Stomach (tissue), 9 donors: ENCODE data around the gene SPATA32. TPM values are rescaled to one million over a fixed set of nuclear protein-coding genes. Genes with fewer than 3 reads are reported as not detected.
A peak's percentile ranks its signal among the peaks of the same experiment; 100 is the strongest.

Experiments
- DNase-seq, 2 donors: peaks; one replicate each; pipeline versions ENCODE4 v3.0.0 to v3.0.0-alpha.2; 2013 to 2019
- H3K27ac ChIP-seq, 5 donors: fragments of 200-600 bp in 4 of 5; sonication (generic) in 4 of 5; one replicate each; pipeline ENCODE4 v1.5.1; 2013 to 2019; ENCODE audit warnings: mild to moderate bottlenecking in 1 of 5, moderate library complexity in 1 of 5
- H3K27me3 ChIP-seq, 3 donors: fragments of 200-600 bp; sonication (generic); one replicate each; pipeline ENCODE4 v1.5.1; 2017 to 2019; ENCODE audit warnings: mixed run types in 1 of 3
- H3K36me3 ChIP-seq, 4 donors: fragments of 200-600 bp; sonication (generic); 1 replicate in 3 of 4; 2 replicates in 1 of 4; pipeline ENCODE4 v1.5.1; 2016 to 2019
- H3K4me1 ChIP-seq, 4 donors: fragments of 200-600 bp; sonication (generic); one replicate each; pipeline ENCODE4 v1.5.1; 2016 to 2019
- H3K4me3 ChIP-seq, 4 donors: fragments of 200-600 bp; sonication (generic) in 3 of 4; one replicate each; pipeline ENCODE4 v1.5.1; 2016 to 2019; ENCODE audit warnings: mild to moderate bottlenecking in 1 of 4
- H3K9me3 ChIP-seq, 4 donors: fragments of 200-600 bp; sonication (generic); one replicate each; pipeline ENCODE4 v1.5.1; 2016 to 2019
- EP300 ChIP-seq: sonication (generic); formaldehyde crosslinking; IDR thresholded peaks from one replicate; pipeline ENCODE4 v1.6.1; 2017; ENCODE audit warnings: antibody characterized with exemption
- POLR2A ChIP-seq, 4 donors: fragments of 450-650 bp; IDR thresholded peaks; one replicate each; pipeline ENCODE4 v1.6.1; 2016; ENCODE audit warnings: antibody characterized with exemption in 4 of 4, control low read depth in 2 of 4, mild to moderate bottlenecking in 1 of 4, moderate library complexity in 1 of 4
- POLR2AphosphoS5 ChIP-seq, 3 donors: sonication (generic); formaldehyde crosslinking; IDR thresholded peaks; one replicate each; pipeline ENCODE4 v1.6.1; 2016; ENCODE audit warnings: antibody characterized with exemption in 3 of 3
- WGBS, 5 donors: extraction: QIAGEN DNeasy Blood & Tissue Kit in 3 of 5; methylation state at CpG; one replicate each; pipeline versions ENCODE4 v1.1.5 to v1.1.7; 2013 to 2018; 5-methylcytosine and 5-hydroxymethylcytosine counted together
- intact Hi-C: fragments of 100-400 bp; cut with DNase I; formaldehyde crosslinking; loops from one replicate; pipeline ENCODE4 v1.15.1; 2023; ENCODE audit warnings: low total_unique reads
- polyA plus RNA-seq, 3 donors: library from polyadenylated mRNA; stranded (reverse); fragments of 200-250 nt; gene quantifications; one replicate each; pipeline ENCODE4 v1.2.3, GENCODE V29; 2013
- total RNA-seq, 5 donors: library from RNA; depleted of rRNA; stranded (reverse); fragments of >200 nt; gene quantifications; one replicate each; pipeline versions ENCODE4 v1.1.0 to v1.2.3, GENCODE V29; 2014 to 2016
- TF ChIP-seq, protein P1 (sequence below), 7 experiments: fragments of 450-650 bp in 4 of 7; fragments of 200-600 bp in 3 of 7; sonication (generic) in 3 of 7; IDR thresholded peaks; one replicate each; pipeline ENCODE4 v1.5.1; 2016 to 2019; ENCODE audit warnings: antibody characterized with exemption in 7 of 7, control low read depth in 2 of 7, mild to moderate bottlenecking in 1 of 7
- donor health status: healthy with polysubstance abuse.
- donor health status: Bipolar disorder and iron deficiency.
- donor health status: healthy.

SPATA32 gene
- total and polyA plus RNA-seq, 8 donors = not detected

DNA sequence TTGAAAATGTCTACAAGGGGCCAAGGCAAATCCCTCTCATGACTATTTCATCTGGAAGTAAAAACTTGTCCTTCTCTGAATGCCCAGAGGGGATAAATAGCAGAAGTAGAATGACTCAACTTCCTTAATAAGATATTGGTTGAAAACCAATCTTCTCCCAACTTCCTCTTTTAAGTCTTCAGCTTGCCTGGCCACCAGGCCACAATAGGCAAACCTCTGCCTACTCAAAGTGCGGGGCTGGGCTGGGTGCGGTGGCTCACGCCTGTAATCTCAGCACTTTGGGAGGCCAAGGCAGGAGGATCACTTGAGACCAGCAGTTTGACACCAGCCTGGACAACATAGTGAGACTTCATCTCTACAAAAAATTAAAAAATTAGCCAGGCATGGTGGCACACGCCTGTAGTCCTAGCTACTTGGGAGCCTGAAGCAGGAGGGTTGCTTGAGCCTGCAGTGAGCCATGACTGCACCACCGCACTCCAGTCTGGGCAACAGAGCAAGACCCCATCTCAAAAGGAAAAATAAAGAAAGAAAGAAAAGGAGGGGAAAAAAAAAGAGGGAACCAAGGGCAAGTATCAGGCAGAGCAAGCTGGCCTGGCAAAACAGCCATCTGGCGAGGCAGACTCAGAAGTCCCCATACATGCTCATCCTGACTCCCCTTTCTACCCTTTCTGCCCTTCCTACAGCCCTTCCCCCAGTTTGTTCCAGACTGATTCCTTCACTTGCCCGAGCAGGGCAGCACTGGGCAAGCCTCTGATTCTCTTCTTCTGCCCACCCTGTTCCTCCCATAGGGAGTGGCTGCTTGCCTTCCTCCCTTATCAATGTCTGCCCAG lies 34.3 kb upstream of the SPATA32 start:
- TF ChIP-seq POLR2A (IDR thresholded peaks at IDR 0.05) (no peak), EP300 (no peak), POLR2AphosphoS5 (IDR thresholded peaks at IDR 0.05) (no peak)
- WGBS, 5 donors = 69 to 84% (median 80%) methylated on average over 7 of the region's 7 CpGs
- intact Hi-C loops = no loop called here
- Histone ChIP-seq H3K4me3 (no peak overlapping the region), H3K9me3 (no peaks in the 10 kb centered on the region), H3K27ac (peak overlapping the region; percentile 32 to 88 (median 85)), H3K36me3 (no peaks in the 10 kb centered on the region), H3K27me3 (no peaks in the 10 kb centered on the region), H3K4me1 (peaks cover 90 to 100% (median 98%) of the 10 kb centered on the region in 4 donors)
- peak in 1 of 2 donors; percentile 19 for DNase-seq

DNA sequence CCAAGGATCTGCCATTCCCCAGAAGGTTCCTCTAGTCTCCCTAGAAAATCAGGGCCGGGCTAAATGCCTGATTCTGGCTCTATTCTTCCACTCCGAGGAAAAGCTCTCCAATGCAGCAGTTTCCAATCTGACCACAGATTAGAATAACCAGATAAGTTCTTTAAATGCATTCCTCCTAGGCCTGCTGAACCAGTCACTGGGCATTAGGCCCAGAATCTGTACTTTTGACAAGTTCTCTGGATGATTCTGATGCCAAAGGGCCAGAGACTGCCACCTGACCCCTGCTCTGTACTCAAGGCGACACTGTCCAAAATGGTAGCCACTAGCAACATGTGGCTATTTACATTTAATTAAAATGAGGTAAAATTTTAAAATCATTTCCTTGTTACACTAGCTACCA lies 32.6 kb upstream of the SPATA32 start:
- H3K4me3 ChIP-seq = no peak overlapping the region
- H3K4me1 ChIP-seq = peaks cover 93 to 100% (median 98%) of the 10 kb centered on the region in 4 donors
- H3K27me3 ChIP-seq = no peaks in the 10 kb centered on the region
- H3K9me3 ChIP-seq = no peaks in the 10 kb centered on the region
- TF ChIP-seq EP300 (no peak), POLR2AphosphoS5 (IDR thresholded peaks at IDR 0.05) (peak; percentile 27 to 79 (median 49)), POLR2A (IDR thresholded peaks at IDR 0.05) (no peak)
- TF ChIP-seq, protein P1, sequence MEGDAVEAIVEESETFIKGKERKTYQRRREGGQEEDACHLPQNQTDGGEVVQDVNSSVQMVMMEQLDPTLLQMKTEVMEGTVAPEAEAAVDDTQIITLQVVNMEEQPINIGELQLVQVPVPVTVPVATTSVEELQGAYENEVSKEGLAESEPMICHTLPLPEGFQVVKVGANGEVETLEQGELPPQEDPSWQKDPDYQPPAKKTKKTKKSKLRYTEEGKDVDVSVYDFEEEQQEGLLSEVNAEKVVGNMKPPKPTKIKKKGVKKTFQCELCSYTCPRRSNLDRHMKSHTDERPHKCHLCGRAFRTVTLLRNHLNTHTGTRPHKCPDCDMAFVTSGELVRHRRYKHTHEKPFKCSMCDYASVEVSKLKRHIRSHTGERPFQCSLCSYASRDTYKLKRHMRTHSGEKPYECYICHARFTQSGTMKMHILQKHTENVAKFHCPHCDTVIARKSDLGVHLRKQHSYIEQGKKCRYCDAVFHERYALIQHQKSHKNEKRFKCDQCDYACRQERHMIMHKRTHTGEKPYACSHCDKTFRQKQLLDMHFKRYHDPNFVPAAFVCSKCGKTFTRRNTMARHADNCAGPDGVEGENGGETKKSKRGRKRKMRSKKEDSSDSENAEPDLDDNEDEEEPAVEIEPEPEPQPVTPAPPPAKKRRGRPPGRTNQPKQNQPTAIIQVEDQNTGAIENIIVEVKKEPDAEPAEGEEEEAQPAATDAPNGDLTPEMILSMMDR (IDR thresholded peaks at IDR 0.05) = peak in 1 of 7 experiments; percentile 5
- intact Hi-C loops = no loop called here
- peak overlapping the region; percentile 65 to 88 (median 85) for H3K27ac ChIP-seq
- H3K36me3 ChIP-seq = peaks cover 9 to 11% (median 10%) of the 10 kb centered on the region in 4 donors
- DNase-seq = peak; percentile 77 to 80
- WGBS, 5 donors = 14 to 23% (median 20%) methylated on average over 3 of the region's 3 CpGs

DNA sequence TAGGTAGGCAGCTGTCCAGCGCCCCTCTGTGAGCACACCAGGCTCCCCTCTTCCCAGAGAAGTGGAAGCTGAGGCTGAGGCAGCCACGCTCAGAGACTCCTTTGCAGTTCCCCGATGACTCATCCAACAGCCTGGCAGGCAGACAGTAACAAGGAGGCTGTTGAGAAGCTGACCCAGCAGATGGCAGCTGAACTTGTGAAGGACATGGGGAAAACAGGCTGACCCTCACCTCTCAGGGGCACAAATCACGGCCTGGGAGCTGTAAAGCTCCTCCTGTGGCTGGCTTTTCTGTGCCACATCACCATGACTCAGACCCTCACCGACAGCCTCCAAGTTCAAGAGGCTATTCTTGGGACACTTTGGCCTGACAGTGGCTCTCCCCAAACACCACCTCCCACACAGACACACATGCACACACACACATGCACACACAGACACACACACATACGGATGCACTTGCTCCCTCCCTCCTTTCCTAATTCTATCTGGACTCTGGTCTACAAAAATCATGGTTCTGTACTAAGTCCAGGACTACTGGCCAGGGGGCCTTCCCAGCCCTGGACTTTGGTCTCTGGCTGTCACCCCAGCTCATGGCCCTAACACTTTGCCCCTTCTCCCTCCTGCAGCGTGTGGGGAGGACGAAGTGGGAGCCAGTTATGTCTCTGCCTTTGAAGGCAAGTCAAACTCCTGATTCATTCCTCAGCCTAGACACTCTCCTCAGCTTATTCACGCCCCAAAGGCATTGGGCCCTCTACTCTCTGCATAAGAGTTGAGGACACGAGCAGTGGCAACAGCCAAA lies 31.7 kb upstream of the SPATA32 start:
- H3K36me3 ChIP-seq = peaks cover 10 to 19% (median 19%) of the 10 kb centered on the region in 4 donors
- WGBS, 5 donors = 24 to 35% (median 29%) methylated on average over 10 of the region's 10 CpGs
- no peaks in the 10 kb centered on the region for H3K9me3 ChIP-seq
- peak overlapping the region; percentile 65 to 88 (median 85) for H3K27ac ChIP-seq
- no peaks in the 10 kb centered on the region for H3K27me3 ChIP-seq
- intact Hi-C loops = no loop called here
- peaks cover 93 to 100% (median 98%) of the 10 kb centered on the region in 4 donors for H3K4me1 ChIP-seq
- H3K4me3 ChIP-seq = no peak overlapping the region
- peak in 2 of 3 donors; percentile 22 to 87 for TF ChIP-seq POLR2AphosphoS5 (IDR thresholded peaks at IDR 0.05)
- TF ChIP-seq, protein P1 (IDR thresholded peaks at IDR 0.05) = no peak
- DNase-seq = peak; percentile 77 to 78

DNA sequence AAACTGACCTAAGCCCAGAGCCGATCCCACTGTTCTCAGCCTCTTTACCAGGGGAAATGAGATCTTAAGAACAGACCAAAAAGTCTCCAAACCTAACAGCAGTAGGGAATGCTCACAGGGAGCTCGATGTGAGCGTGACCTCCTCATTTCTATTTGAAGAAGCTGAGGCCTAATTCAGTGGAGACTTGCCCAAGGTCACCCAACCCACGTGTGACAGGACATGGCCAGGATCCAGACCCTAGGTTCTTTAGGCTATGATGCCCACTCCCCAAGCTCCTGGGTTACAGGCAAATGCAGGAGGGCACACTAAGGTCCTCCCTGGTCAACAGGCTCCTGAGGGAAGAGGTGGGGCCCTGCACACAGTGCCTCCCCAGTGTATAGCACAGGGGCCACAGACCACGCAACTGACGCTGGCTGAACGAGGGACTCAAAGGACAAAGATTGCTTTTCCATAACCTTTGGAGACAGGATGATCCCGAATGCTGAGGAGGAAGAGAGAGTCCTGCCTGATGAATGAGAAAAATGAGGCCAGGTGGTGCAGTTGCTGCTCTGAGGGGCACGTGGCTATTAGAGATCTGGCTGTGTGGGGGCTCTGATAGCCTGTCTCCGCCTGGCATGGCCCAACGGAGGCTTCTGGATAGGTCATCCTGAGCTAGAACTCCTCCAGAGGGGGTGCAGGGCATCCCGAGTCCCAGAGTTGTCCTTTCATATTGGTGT lies 31.0 kb upstream of the SPATA32 start:
- intact Hi-C loops = no loop called here
- peaks cover 12 to 24% (median 24%) of the 10 kb centered on the region in 4 donors for H3K36me3 ChIP-seq
- no peaks in the 10 kb centered on the region for H3K27me3 ChIP-seq
- WGBS, 5 donors = 58 to 68% (median 63%) methylated on average over 10 to 12 of the region's 12 CpGs
- TF ChIP-seq EP300 (no peak), POLR2A (IDR thresholded peaks at IDR 0.05) (no peak), POLR2AphosphoS5 (IDR thresholded peaks at IDR 0.05) (no peak)
- TF ChIP-seq, protein P1 (IDR thresholded peaks at IDR 0.05) = no peak
- peaks cover 96 to 100% (median 100%) of the 10 kb centered on the region in 4 donors for H3K4me1 ChIP-seq
- H3K4me3 ChIP-seq = no peak overlapping the region
- no peaks in the 10 kb centered on the region for H3K9me3 ChIP-seq
- H3K27ac ChIP-seq = peak overlapping the region; percentile 65 to 88 (median 85)
- no peak for DNase-seq
